ENCODE data around the gene UCK1.

The UCK1 gene

GRCh38 chr9:131502781-131503625 lies 28.1 kb downstream of the UCK1 start, which contains the start of gene POMT1:
TSS of gene POMT1 (plus strand) at chr9:131502918. CDS start at chr9:131504219, 1,301 bp downstream.
- Mint-ChIP-seq H3K27me3 (peaks cover 19% of the 10 kb centered on the region), H3K27ac (peak within 1 kb of the TSS; percentile 86), H3K4me1 (ENCODE audit: low read depth) (peaks cover 27% of the 10 kb centered on the region), H3K36me3 (ENCODE audit: low read depth) (peaks cover 45% of the 10 kb centered on the region), H3K9me3 (no peaks in the 10 kb centered on the region), H3K4me3 (peak within 1 kb of the TSS; percentile 89)
- intact Hi-C loops (cut with micrococcal nuclease) = loop anchor here (1.0 to 5.0 kb wide), 2 partner anchors 25 to 244 kb away; no protein-coding TSS in a partner anchor

GRCh38 chr9:131500939-131501541 lies 30.0 kb downstream of the UCK1 start:
- intact Hi-C loops (cut with micrococcal nuclease) = loop anchor here (5.0 kb wide), 1 partner anchor 246 kb away; no protein-coding TSS in a partner anchor
- peaks cover 19% of the 10 kb centered on the region for H3K27me3 Mint-ChIP-seq

GRCh38 chr9:131500377-131500776 lies 30.7 kb downstream of the UCK1 start:
- Mint-ChIP-seq H3K27ac (no peak overlapping the region), H3K36me3 (ENCODE audit: low read depth) (peaks cover 56% of the 10 kb centered on the region), H3K4me3 (no peak overlapping the region), H3K4me1 (ENCODE audit: low read depth) (peaks cover 27% of the 10 kb centered on the region), H3K27me3 (peaks cover 19% of the 10 kb centered on the region), H3K9me3 (no peaks in the 10 kb centered on the region)
- intact Hi-C loops (cut with micrococcal nuclease) = loop anchor here (5.0 kb wide), 1 partner anchor 247 kb away; no protein-coding TSS in a partner anchor

More at GRCh38 chr9:131500939-131501541, 30.0 kb downstream of the UCK1 start:
- H3K9me3 Mint-ChIP-seq = no peaks in the 10 kb centered on the region
- peaks cover 27% of the 10 kb centered on the region for H3K4me1 Mint-ChIP-seq (ENCODE audit: low read depth)
- no peak overlapping the region for H3K4me3 Mint-ChIP-seq
- H3K36me3 Mint-ChIP-seq (ENCODE audit: low read depth) = peaks cover 49% of the 10 kb centered on the region
- no peak overlapping the region for H3K27ac Mint-ChIP-seq

GRCh38 chr9:131499254-131499767 lies 31.8 kb downstream of the UCK1 start:
- H3K9me3 Mint-ChIP-seq = no peaks in the 10 kb centered on the region
- no peak overlapping the region for H3K27ac Mint-ChIP-seq
- no peak overlapping the region for H3K4me3 Mint-ChIP-seq
- intact Hi-C loops (cut with micrococcal nuclease) = no loop called here
- H3K4me1 Mint-ChIP-seq (ENCODE audit: low read depth) = peaks cover 21% of the 10 kb centered on the region
- H3K27me3 Mint-ChIP-seq = peaks cover 12% of the 10 kb centered on the region
- peaks cover 67% of the 10 kb centered on the region for H3K36me3 Mint-ChIP-seq (ENCODE audit: low read depth)

- Mint-ChIP-seq H3K27ac (no peak overlapping the region), H3K9me3 (no peaks in the 10 kb centered on the region), H3K4me3 (no peak overlapping the region), H3K4me1 (ENCODE audit: low read depth) (peaks cover 4% of the 10 kb centered on the region), H3K27me3 (no peaks in the 10 kb centered on the region), H3K36me3 (ENCODE audit: low read depth) (peaks cover 80% of the 10 kb centered on the region)
- intact Hi-C loops (cut with micrococcal nuclease) = no loop called here
Observed at GRCh38 chr9:131496844-131497405, 34.1 kb downstream of the UCK1 start.

GRCh38 chr9:131495785-131496184 lies 35.3 kb downstream of the UCK1 start:
- Mint-ChIP-seq H3K27ac (no peak overlapping the region), H3K36me3 (ENCODE audit: low read depth) (peaks cover 92% of the 10 kb centered on the region), H3K4me1 (ENCODE audit: low read depth) (no peaks in the 10 kb centered on the region), H3K4me3 (no peak overlapping the region), H3K27me3 (no peaks in the 10 kb centered on the region), H3K9me3 (no peaks in the 10 kb centered on the region)
- intact Hi-C loops (cut with micrococcal nuclease) = no loop called here

- no peak overlapping the region for H3K4me3 Mint-ChIP-seq
- intact Hi-C loops (cut with micrococcal nuclease) = no loop called here
- H3K4me1 Mint-ChIP-seq (ENCODE audit: low read depth) = no peaks in the 10 kb centered on the region
- no peak overlapping the region for H3K27ac Mint-ChIP-seq
- peaks cover 100% of the 10 kb centered on the region for H3K36me3 Mint-ChIP-seq (ENCODE audit: low read depth)
- H3K9me3 Mint-ChIP-seq = no peaks in the 10 kb centered on the region
- no peaks in the 10 kb centered on the region for H3K27me3 Mint-ChIP-seq
Observed at GRCh38 chr9:131494296-131494870, 36.7 kb downstream of the UCK1 start.

- no peak overlapping the region for H3K27ac Mint-ChIP-seq
- H3K27me3 Mint-ChIP-seq = no peaks in the 10 kb centered on the region
- intact Hi-C loops (cut with micrococcal nuclease) = no loop called here
- H3K4me1 Mint-ChIP-seq (ENCODE audit: low read depth) = no peaks in the 10 kb centered on the region
- H3K9me3 Mint-ChIP-seq = no peaks in the 10 kb centered on the region
- peaks cover 100% of the 10 kb centered on the region for H3K36me3 Mint-ChIP-seq (ENCODE audit: low read depth)
- H3K4me3 Mint-ChIP-seq = no peak overlapping the region
Observed at GRCh38 chr9:131492070-131492469, 39.0 kb downstream of the UCK1 start.

- intact Hi-C loops (cut with micrococcal nuclease) = no loop called here
- no peaks in the 10 kb centered on the region for H3K27me3 Mint-ChIP-seq
- no peak overlapping the region for H3K27ac Mint-ChIP-seq
- H3K4me1 Mint-ChIP-seq (ENCODE audit: low read depth) = no peaks in the 10 kb centered on the region
- peaks cover 100% of the 10 kb centered on the region for H3K36me3 Mint-ChIP-seq (ENCODE audit: low read depth)
- H3K9me3 Mint-ChIP-seq = no peaks in the 10 kb centered on the region
- no peak overlapping the region for H3K4me3 Mint-ChIP-seq
Observed at GRCh38 chr9:131491001-131491710, 39.9 kb downstream of the UCK1 start.

- Mint-ChIP-seq H3K4me1 (ENCODE audit: low read depth) (no peaks in the 10 kb centered on the region), H3K27me3 (no peaks in the 10 kb centered on the region), H3K36me3 (ENCODE audit: low read depth) (peaks cover 100% of the 10 kb centered on the region), H3K9me3 (no peaks in the 10 kb centered on the region), H3K27ac (no peak overlapping the region), H3K4me3 (no peak overlapping the region)
- intact Hi-C loops (cut with micrococcal nuclease) = no loop called here
Observed at GRCh38 chr9:131490514-131490913, 40.5 kb downstream of the UCK1 start.

GRCh38 chr9:131487621-131488031 lies 43.4 kb downstream of the UCK1 start:
- Mint-ChIP-seq H3K36me3 (ENCODE audit: low read depth) (peaks cover 100% of the 10 kb centered on the region), H3K27me3 (no peaks in the 10 kb centered on the region), H3K27ac (no peak overlapping the region), H3K4me3 (no peak overlapping the region), H3K9me3 (no peaks in the 10 kb centered on the region), H3K4me1 (ENCODE audit: low read depth) (no peaks in the 10 kb centered on the region)
- intact Hi-C loops (cut with micrococcal nuclease) = no loop called here

GRCh38 chr9:131487001-131487400 lies 44.1 kb downstream of the UCK1 start:
- intact Hi-C loops (cut with micrococcal nuclease) = no loop called here
- Mint-ChIP-seq H3K9me3 (no peaks in the 10 kb centered on the region), H3K27ac (no peak overlapping the region), H3K4me1 (ENCODE audit: low read depth) (no peaks in the 10 kb centered on the region), H3K27me3 (no peaks in the 10 kb centered on the region), H3K36me3 (ENCODE audit: low read depth) (peaks cover 100% of the 10 kb centered on the region), H3K4me3 (no peak overlapping the region)

GRCh38 chr9:131485728-131486422 lies 45.2 kb downstream of the UCK1 start:
- intact Hi-C loops (cut with micrococcal nuclease) = no loop called here
- Mint-ChIP-seq H3K27ac (no peak overlapping the region), H3K9me3 (no peaks in the 10 kb centered on the region), H3K4me1 (ENCODE audit: low read depth) (no peaks in the 10 kb centered on the region), H3K4me3 (no peak overlapping the region), H3K27me3 (no peaks in the 10 kb centered on the region), H3K36me3 (ENCODE audit: low read depth) (peaks cover 100% of the 10 kb centered on the region)

Measured in dendritic cell treated with granulocyte-macrophage colony-stimulating factor and Interleukin-4, amounts not matched to agents 40 ng/mL and 50 ng/mL, for 4 days (primary cell).